ENCODE measurements around the gene CEACAM21.

Gene CEACAM21

GRCh38 chr19:41584260-41584810 is 8.4 kb downstream of the CEACAM21 start:
- no peak for DNase-seq (ENCODE audit: low spot score)

DNA sequence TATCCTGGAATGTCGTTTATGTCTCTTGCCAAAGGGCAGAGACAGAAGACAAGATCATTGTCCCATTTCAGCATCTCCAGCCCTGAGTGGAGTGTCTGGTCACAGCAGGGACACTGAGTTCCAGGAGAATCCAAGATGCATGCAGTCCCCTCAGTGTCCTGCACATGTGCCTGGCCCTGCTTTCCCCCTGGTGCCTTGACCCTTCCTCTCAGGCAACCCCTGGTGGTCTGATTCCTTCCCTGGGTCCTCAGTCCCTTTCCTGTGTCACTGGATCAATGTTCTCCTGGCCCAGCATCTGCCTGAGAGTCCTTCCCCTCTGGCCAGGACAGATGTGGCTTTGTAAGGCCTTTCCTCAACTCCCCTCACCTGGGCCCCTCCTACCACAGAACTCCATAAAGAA is 9.0 kb downstream of the CEACAM21 start:
- DNase-seq (ENCODE audit: low spot score), result no peak

DNA sequence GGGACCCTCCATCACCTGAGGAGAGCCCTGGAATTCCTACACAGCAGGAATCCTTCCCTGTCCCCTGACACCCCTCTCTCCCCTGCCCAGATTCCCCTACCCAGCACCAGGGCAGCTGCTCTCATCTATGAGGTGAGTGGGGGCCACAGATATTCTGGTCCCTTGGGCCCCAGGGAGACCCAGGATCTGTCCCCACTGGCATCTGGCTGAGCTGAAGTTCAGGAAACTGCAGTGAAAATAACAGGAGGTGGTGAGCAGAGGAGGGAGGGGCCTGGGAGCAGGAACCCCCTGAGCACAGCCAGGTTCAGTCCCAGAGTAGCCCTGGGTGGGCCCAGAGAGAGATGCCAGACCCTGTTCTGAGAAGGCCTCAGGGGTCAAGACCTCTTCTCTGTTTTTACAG is 10.1 kb downstream of the CEACAM21 start:
- DNase-seq (ENCODE audit: low spot score), result no peak

- no peak for DNase-seq (ENCODE audit: low spot score)
Observed at GRCh38 chr19:41587101-41587837, 11.3 kb downstream of the CEACAM21 start.

- DNase-seq (ENCODE audit: low spot score), result no peak
Observed at GRCh38 chr19:41587838-41588210, 11.9 kb downstream of the CEACAM21 start.

DNA sequence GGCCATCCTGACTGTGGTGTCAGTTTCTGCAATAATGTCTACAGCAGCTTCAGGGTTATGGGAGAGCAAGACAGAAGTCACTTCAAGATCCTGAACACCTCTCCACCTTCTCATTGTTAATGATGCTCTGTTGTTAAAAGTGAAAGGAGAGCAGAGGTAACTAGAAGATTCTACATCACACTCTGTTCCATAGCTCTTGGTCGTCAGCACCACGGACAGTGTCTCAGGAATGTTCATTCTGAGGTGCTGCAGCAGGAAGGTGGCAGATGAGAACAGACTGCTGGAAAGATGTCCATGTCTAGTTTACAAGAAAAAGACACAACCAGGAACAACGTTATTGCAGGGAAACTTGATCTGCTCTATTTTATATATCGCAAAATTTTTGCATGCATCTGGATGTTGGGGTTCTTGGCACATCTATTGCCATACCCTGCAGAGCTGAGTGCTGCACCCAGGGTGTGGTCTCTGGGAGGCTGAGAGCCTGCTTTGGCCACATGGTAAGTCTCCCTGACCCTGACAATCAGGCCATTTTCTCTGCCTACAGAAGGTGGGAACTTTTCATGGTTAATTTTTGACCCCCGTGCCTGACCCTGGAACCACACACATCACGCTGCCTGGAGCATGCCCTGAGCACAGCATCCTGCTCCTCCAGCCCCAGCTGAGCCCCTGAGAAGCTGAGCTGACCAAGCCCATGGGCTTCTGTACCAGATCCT is 12.7 kb downstream of the CEACAM21 start:
- no peak for DNase-seq (ENCODE audit: low spot score)

DNA sequence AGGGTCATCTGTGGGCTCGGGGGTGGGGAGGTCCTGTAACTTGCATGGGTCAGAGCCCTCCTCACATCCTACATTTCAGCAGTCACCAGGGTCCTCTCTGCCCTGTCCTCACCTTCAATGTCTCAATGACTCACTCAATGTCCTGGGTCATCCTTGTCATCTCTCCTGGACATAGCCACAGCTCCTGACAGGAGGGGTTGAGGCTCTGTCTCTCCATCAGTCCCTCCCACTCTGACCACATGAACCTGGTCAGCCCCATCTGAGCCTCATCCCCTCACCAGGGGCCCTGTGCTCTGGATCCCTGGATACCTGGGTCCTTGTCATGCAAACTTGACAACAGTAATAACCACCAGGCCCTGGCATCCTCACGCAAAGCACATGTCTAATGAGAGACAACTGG is 13.4 kb downstream of the CEACAM21 start:
- DNase-seq (ENCODE audit: low spot score), result no peak

DNA sequence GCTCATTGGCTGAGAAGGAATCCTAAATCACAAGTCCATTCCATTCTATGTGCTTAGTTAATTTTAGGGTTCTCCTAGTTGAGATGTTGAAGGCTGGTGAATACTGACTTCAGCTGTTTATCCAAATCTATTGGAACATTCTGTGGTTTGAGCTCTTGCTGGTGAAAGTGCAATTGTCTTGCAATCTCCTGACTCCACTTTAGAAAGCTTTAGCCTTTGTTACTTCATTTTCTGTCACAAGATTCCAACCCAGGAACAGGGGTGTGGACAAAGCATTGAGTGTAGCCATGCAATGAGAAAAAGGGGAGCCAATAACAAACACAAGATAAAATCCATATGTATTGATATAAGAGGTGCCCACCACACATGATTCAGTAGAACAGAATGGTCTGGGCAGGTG is 15.0 kb downstream of the CEACAM21 start:
- DNase-seq (ENCODE audit: low spot score), result no peak

- DNase-seq (ENCODE audit: low spot score), result no peak
Observed at GRCh38 chr19:41591951-41592562, 16.1 kb downstream of the CEACAM21 start.

DNA sequence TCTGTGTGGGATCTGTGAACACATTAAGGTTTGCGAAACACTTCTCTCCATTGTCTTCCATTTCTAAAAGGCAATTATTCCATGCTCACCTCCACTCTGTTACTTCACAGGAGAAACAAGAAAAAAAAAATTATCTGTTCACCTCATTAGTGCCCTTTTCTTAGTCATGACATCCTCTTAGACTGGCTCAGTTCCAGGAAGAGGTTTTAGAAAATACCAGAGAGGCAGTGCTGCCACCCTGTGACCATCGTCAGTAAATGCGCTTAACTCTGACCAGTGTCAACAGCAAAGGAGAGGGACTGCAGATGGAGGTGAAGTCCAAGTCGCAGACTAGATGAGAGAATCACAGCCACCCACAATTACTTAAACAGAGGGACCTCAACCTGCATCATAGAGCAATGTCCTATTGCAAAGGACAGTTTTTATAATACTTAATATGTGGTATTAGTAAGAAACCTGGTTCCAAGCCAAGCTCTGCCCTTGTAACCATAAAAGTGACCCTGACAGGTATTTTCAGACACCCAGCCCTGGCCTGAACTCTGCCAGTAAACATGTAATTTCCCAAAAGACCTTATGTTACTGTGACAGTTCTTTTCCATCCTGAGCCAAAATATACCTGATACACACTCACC is 19.4 kb downstream of the CEACAM21 start:
- peak; percentile 27 for DNase-seq (ENCODE audit: low spot score)

GRCh38 chr19:41595890-41596280 is 19.9 kb downstream of the CEACAM21 start:
- DNase-seq (ENCODE audit: low spot score), result no peak

DNA sequence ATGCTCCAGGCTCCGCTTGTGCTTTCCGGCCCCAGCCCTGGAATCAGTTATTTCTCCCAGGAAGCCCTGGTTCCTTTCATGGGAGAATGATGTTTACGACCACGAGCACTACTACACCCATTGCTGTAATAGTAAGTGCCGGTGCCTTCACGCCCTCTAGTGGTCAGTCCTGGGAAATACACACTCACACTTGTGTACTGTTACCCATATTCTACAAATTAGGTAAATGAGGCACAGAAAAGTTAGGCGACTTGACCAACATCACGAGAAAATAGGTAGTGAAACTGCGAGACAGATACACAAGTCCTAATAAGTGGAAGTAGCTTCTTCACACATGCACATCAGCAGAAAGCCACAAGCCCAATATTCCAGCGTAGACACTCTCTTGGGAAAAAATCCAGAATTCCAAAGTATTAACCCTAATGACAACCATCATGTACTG is 21.7 kb downstream of the CEACAM21 start:
- DNase-seq (ENCODE audit: low spot score), result peak; percentile 52

GRCh38 chr19:41599175-41599966 is 23.4 kb downstream of the CEACAM21 start:
- DNase-seq (ENCODE audit: low spot score), result no peak

DNA sequence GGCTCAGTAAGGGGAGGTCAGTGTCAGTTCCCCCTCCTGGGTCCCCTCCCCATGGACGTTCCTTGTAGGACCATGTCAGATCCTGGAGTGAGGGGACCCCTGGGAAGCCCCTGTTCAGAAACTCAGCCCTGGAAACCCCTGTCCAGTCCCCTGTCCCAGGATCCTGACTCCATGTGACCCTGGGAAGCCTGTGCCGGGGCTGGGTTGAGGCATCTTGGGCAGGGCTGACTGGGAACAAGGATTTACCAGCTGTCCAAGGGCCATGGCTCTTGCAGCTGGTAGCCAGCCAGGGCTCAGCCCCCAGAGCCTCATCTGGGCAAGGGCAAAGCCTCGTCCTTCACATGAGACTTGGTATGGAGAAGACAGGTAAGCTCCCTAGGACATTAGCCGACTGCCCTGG is 25.8 kb downstream of the CEACAM21 start:
- DNase-seq (ENCODE audit: low spot score), result no peak

- no peak for DNase-seq (ENCODE audit: low spot score)
Observed at GRCh38 chr19:41604831-41605230, 28.9 kb downstream of the CEACAM21 start.

DNA sequence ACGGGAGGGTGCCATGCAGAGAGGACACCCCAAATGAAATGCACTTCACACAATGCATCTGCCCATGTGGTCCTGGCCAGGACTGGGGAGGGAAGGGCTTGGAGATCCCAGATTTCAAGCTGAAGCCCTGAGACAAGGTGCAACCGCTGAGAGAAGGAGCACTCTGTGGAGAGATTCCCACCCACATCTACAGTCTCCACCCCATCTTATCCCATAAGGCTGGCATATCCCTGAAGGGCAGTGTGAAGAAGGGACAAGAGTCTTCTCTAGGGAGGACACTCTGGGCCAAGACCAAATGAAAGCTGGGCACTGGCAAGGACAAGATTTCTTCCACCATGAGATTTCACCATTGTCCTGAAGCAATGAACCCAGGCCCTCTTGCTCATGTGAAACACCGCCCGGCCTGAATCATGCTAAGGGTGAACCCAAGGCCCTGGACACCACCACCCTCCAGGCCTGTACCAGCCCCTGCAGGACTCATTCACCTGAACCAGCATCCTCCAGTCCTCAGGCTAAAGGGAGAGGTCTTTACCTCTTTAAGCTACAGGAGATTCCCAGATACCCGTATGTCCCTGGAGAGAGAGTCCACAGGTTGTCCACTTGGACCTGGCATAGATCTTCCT is 30.4 kb downstream of the CEACAM21 start:
- no peak for DNase-seq (ENCODE audit: low spot score)

DNA sequence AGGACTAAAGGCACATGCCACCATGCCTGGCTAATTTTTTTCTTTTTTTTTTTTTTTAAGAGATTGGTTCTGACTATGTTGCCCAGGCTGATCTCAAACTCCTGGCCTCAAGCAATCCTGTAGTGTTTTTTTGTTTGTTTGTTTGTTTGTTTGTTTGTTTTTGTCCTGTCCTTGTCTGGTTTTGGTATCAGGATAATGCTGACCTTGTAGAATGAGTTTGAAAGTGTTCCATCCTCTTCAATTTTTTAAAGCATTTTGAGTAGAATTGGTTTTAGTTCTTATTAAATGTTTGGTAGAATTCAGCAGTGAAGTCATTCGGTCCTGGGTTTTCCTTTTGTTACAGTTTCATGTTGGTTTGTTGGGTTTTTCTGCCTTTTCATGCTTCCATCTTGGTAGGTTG is 31.7 kb downstream of the CEACAM21 start:
- no peak for DNase-seq (ENCODE audit: low spot score)

DNA sequence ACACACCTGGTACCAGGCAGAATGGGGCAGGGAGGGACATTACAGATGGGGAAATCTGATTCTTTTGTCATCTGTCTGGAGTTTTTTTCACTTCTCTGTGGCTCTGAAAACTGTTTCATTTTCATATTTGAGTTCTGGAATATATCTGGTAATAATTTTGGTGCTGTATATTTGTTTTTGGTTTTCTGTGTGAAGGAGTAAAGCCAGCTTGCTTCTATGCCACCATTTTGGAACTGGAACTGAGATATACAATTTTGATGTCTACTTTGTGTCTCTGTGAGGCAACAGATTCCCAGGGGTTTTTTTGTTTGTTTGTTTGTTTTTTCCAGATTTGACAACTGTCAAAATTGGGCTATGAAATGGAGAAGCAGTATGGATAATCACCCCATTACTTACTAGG is 34.8 kb downstream of the CEACAM21 start:
- no peak for DNase-seq (ENCODE audit: low spot score)

DNA sequence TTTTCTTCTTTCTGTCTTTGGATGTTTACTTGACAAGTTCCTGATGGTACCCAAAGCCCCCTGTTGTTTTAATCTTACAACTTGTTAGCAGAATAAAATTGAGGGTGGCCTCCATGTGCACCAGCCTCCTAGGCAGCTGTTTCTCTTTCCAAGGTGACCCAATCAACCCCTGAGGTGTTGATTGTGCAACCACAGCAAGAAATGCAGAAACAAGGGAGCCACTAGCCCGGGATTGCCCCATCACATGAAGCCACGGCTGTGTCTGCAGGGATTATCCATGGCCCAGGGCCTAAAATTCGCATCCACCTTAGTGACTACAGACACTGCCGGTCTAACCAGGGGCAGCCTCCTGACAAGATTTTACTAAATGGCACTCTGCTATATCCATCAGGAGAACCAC is 36.5 kb downstream of the CEACAM21 start:
- DNase-seq (ENCODE audit: low spot score), result no peak

DNA sequence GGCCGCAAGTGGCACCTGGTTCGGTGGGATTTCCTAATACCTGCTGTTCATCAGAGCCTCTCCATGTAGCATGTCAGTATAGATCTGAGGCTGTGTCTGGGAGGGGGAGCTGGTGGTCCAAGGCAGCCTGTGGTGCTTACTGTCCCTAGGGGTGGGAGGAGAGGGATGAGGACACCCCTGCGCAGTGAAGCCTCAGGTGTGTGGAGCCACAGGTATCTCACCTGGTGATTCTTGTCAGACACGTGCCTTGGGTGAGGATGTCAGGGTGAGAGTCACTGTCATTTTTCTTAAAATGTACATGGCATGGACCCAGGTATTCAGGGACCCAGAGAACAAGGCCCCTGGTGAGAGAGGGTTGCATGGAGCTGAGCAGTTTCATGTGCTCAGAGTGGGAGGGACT is 39.2 kb downstream of the CEACAM21 start:
- no peak for DNase-seq (ENCODE audit: low spot score)
